ENCODE results near the gene SPATA16.

SPATA16 gene

DNA sequence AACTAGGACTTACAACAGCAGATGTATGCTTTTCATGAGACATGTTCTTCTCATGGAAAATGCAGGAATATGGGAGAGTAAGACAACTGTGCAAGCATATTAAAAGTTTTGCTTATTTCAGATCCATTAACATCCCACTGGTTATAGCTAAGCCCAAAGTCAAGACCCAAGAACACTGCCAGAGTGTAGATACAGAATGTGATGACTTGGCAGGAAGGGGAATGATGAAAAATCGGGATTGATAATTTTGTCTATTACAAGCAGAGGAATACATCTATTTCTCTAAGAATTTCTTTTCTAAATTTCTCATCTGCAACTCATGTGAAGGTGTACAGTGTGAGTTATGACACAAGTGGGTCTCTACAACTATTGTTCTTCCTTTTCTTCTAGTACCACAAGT is 76.4 kb downstream of the SPATA16 start:
- Histone ChIP-seq H3K36me3 (ENCODE audit: control insufficient read depth, insufficient read depth, low read length) (no peaks in the 10 kb centered on the region), H3K4me1 (ENCODE audit: control insufficient read depth, insufficient read depth, low read length) (peaks cover 12% of the 10 kb centered on the region), H3K4me3 (ENCODE audit: low read depth, low read length) (no peak overlapping the region), H3K27me3 (ENCODE audit: control insufficient read depth, insufficient read depth, low read length) (no peaks in the 10 kb centered on the region), H3K9me3 (ENCODE audit: control insufficient read depth, insufficient read depth, low read depth, low read length) (no peaks in the 10 kb centered on the region), H3K9ac (ENCODE audit: low read length) (no peak overlapping the region), H3K27ac (ENCODE audit: low read depth, low read length) (no peak overlapping the region)

DNA sequence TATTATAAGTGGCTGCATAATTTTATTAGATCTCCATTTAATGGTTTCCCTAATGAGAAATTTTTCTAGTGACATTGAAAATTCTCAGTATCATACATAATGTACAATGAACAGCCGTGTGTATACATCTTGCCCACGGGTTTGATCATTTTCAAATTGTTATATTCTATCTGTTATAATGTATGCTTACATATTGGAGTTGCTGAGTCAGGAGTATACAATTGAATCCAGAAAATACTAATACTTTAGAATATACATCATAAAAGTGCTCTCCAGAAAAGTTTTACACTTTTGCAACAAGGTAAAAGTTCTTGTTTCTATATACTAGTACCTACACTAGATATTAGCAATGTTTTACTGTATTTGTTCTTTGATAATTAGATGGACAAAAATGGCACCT is 82.8 kb downstream of the SPATA16 start:
- H3K27me3 ChIP-seq (ENCODE audit: control insufficient read depth, insufficient read depth, low read length), result no peaks in the 10 kb centered on the region
- H3K9ac ChIP-seq (ENCODE audit: low read length), result no peak overlapping the region
- H3K36me3 ChIP-seq (ENCODE audit: control insufficient read depth, insufficient read depth, low read length), result no peaks in the 10 kb centered on the region
- no peaks in the 10 kb centered on the region for H3K9me3 ChIP-seq (ENCODE audit: control insufficient read depth, insufficient read depth, low read depth, low read length)
- no peak overlapping the region for H3K27ac ChIP-seq (ENCODE audit: low read depth, low read length)
- H3K4me3 ChIP-seq (ENCODE audit: low read depth, low read length), result no peak overlapping the region
- H3K4me1 ChIP-seq (ENCODE audit: control insufficient read depth, insufficient read depth, low read length), result no peaks in the 10 kb centered on the region

DNA sequence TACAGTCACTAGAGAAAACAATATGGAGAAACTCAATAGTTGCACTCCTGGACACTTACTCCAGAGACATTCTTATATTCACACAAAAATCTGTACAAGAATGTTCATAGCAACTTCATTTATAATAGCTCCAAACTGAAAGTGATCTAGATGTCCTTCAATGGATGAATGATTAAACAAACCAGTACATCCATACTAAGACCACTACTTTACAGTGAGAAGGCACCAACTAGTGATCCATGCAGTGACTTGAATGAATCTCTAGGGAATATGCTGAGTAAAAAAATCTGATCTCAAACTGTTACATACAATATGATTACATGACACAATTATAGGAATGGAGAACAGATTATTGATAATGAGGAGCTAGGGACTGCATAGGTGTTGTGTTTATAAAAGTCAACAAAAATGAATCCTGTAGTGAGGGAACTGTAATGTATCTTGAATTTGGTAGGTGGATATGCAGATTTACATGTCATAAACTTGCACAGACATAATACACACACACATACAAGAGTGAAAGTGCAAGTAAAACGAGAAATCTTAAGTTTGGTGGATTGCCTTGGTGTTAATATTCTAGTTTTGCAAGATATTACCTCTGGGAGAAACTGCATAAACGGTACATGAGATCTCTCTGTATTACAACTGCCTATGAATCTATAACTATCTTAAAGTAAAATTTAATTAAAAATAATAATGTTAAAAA is 85.7 kb downstream of the SPATA16 start:
- H3K9ac ChIP-seq (ENCODE audit: low read length), result no peak overlapping the region
- H3K9me3 ChIP-seq (ENCODE audit: control insufficient read depth, insufficient read depth, low read depth, low read length), result no peaks in the 10 kb centered on the region
- H3K36me3 ChIP-seq (ENCODE audit: control insufficient read depth, insufficient read depth, low read length), result no peaks in the 10 kb centered on the region
- no peaks in the 10 kb centered on the region for H3K4me1 ChIP-seq (ENCODE audit: control insufficient read depth, insufficient read depth, low read length)
- H3K27ac ChIP-seq (ENCODE audit: low read depth, low read length), result no peak overlapping the region
- no peak overlapping the region for H3K4me3 ChIP-seq (ENCODE audit: low read depth, low read length)
- no peaks in the 10 kb centered on the region for H3K27me3 ChIP-seq (ENCODE audit: control insufficient read depth, insufficient read depth, low read length)

DNA sequence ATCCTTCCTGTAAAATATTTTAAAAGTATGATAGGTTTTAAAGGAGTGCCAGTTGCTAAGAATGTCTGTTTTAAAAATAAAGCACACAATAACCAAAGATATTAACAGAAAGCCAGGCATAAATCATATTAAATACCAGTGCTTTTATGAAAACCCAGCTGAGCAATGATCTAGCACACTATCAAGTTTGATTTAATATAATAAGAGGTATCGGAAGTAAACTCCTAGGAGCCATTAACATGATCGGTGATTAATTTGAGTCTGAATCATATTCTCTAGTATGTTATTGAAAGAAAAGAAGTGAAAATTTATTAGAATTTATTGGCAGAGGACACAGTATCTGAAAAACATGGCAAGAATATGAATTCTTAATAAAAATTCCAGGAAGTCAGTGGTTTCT is 91.7 kb downstream of the SPATA16 start:
- no peaks in the 10 kb centered on the region for H3K4me1 ChIP-seq (ENCODE audit: control insufficient read depth, insufficient read depth, low read length)
- no peak overlapping the region for H3K4me3 ChIP-seq (ENCODE audit: low read depth, low read length)
- H3K27me3 ChIP-seq (ENCODE audit: control insufficient read depth, insufficient read depth, low read length), result no peaks in the 10 kb centered on the region
- no peaks in the 10 kb centered on the region for H3K9me3 ChIP-seq (ENCODE audit: control insufficient read depth, insufficient read depth, low read depth, low read length)
- no peak overlapping the region for H3K9ac ChIP-seq (ENCODE audit: low read length)
- H3K27ac ChIP-seq (ENCODE audit: low read depth, low read length), result no peak overlapping the region
- H3K36me3 ChIP-seq (ENCODE audit: control insufficient read depth, insufficient read depth, low read length), result no peaks in the 10 kb centered on the region

DNA sequence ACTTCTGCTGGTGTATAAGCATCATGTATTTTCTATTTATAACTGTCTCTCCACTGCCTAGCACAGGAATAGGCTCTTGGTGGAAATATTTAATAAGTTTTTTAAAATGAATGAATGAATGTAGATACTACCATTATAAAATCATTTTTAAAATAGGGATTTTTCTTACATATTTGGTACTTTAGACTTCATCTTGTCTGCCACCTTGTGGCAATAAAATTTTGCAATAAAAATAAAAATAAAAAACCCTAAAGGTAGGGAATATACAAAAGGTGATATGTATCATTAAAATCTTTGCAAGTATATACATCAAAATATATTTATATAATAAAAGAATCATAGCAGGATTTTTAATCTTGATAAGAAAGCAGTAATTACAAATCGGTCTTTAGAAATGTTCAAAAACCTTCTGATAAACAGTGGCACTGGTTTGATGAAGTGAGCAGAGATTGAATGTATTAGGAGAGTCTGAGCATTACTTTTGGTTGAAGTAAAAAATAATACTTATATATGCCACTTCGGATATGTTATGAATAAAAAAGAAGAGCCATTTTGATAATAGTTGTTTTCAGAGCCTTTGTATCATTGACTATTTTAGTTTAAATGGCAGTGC is 95.2 kb downstream of the SPATA16 start:
- H3K27me3 ChIP-seq (ENCODE audit: control insufficient read depth, insufficient read depth, low read length), result no peaks in the 10 kb centered on the region
- no peak overlapping the region for H3K4me3 ChIP-seq (ENCODE audit: low read depth, low read length)
- H3K27ac ChIP-seq (ENCODE audit: low read depth, low read length), result no peak overlapping the region
- H3K36me3 ChIP-seq (ENCODE audit: control insufficient read depth, insufficient read depth, low read length), result no peaks in the 10 kb centered on the region
- H3K4me1 ChIP-seq (ENCODE audit: control insufficient read depth, insufficient read depth, low read length), result no peaks in the 10 kb centered on the region
- H3K9me3 ChIP-seq (ENCODE audit: control insufficient read depth, insufficient read depth, low read depth, low read length), result no peaks in the 10 kb centered on the region
- no peak overlapping the region for H3K9ac ChIP-seq (ENCODE audit: low read length)

DNA sequence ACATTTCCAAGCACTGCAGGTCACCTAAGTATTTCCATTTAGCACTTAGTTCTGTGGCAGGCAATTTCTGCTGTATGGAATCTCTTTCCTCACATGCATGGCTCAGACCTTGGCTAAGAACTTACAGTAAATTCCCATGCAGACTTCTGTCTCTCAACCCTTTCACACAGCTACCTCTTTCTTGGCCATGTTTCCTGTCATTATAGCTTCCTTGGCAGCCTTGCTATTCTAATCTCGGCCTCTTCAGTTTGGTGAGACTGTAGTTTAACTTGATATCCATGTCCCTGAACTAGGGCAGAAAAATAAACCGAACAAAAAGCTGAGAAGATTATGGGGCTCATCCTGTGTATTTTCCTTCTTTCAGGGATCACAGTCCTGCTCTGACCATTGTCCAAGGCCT is 96.0 kb downstream of the SPATA16 start:
- no peak overlapping the region for H3K27ac ChIP-seq (ENCODE audit: low read depth, low read length)
- no peaks in the 10 kb centered on the region for H3K4me1 ChIP-seq (ENCODE audit: control insufficient read depth, insufficient read depth, low read length)
- H3K36me3 ChIP-seq (ENCODE audit: control insufficient read depth, insufficient read depth, low read length), result no peaks in the 10 kb centered on the region
- H3K9ac ChIP-seq (ENCODE audit: low read length), result no peak overlapping the region
- no peaks in the 10 kb centered on the region for H3K27me3 ChIP-seq (ENCODE audit: control insufficient read depth, insufficient read depth, low read length)
- no peaks in the 10 kb centered on the region for H3K9me3 ChIP-seq (ENCODE audit: control insufficient read depth, insufficient read depth, low read depth, low read length)
- H3K4me3 ChIP-seq (ENCODE audit: low read depth, low read length), result no peak overlapping the region

DNA sequence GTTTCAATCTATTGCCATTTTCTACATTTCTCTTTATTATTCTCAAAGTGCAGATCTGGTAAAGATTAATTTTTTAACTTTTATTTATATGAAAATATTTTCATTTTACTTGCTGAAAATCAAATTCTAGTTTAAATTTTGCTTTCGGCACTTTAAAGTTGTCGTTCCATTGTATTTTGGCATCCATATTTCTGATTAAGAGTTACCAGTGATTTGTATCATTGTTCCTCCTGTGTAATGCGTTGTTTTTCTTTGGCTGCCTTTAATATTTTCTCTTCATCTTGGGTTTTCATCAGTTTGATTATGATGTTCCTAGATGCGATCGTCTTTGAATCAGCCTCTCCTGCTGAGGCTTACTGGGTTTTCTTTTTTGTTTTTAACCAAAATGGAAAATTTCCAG is 97.3 kb downstream of the SPATA16 start:
- Histone ChIP-seq H3K9ac (ENCODE audit: low read length) (no peak overlapping the region), H3K36me3 (ENCODE audit: control insufficient read depth, insufficient read depth, low read length) (no peaks in the 10 kb centered on the region), H3K9me3 (ENCODE audit: control insufficient read depth, insufficient read depth, low read depth, low read length) (no peaks in the 10 kb centered on the region), H3K27me3 (ENCODE audit: control insufficient read depth, insufficient read depth, low read length) (no peaks in the 10 kb centered on the region), H3K4me1 (ENCODE audit: control insufficient read depth, insufficient read depth, low read length) (no peaks in the 10 kb centered on the region), H3K4me3 (ENCODE audit: low read depth, low read length) (no peak overlapping the region), H3K27ac (ENCODE audit: low read depth, low read length) (no peak overlapping the region)

DNA sequence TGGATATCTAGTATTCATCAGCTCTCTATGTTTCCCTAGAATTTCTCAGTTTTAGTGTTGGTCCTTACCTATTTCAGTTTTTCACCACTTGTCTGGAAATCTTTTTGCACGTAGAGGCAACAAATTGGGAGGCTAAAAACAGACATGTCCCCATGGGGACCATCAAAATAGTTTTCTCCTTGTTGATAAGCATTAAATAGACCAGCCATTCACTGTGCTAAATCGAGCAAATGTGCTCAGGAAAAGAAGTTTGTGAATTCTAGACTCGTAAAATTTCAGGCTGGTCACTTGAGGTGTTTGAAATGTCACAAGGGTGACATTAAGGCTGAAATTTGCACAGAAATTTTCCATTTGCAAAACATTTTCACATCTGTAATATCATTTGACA is 102.6 kb downstream of the SPATA16 start:
- Histone ChIP-seq H3K4me1 (ENCODE audit: control insufficient read depth, insufficient read depth, low read length) (no peaks in the 10 kb centered on the region), H3K27ac (ENCODE audit: low read depth, low read length) (no peak overlapping the region), H3K4me3 (ENCODE audit: low read depth, low read length) (no peak overlapping the region), H3K9ac (ENCODE audit: low read length) (no peak overlapping the region), H3K9me3 (ENCODE audit: control insufficient read depth, insufficient read depth, low read depth, low read length) (no peaks in the 10 kb centered on the region), H3K36me3 (ENCODE audit: control insufficient read depth, insufficient read depth, low read length) (no peaks in the 10 kb centered on the region), H3K27me3 (ENCODE audit: control insufficient read depth, insufficient read depth, low read length) (no peaks in the 10 kb centered on the region)

DNA sequence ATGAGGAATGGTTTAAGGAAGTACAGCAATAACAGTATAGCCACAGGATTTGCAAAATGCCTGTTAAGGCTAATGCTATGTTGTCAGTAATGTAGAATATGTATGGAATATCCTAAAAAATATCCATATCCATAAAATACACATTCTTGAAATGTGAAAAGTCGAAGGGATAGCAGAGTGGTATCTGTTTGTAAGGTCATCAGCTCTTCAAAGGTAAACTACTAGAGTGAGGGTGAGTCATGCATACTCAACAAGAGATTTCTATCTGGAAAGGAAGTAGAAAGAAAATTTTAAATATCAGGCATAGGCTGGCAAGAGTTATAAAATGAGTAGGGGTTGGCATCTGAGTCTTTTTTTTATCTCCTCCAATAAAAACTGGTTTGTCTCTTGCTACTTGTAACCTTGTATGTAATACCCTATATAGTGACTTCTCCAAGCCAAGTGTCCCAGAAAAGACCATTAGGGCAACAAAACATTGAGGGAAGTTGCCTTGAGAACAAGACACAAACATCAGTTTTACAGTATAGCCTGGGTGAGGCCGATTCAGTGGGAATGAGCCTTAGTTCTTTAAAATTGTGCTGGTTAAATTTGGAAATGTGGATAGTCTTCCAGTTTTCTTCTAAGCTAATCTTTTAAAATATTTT is 103.1 kb downstream of the SPATA16 start:
- no peak overlapping the region for H3K9ac ChIP-seq (ENCODE audit: low read length)

DNA sequence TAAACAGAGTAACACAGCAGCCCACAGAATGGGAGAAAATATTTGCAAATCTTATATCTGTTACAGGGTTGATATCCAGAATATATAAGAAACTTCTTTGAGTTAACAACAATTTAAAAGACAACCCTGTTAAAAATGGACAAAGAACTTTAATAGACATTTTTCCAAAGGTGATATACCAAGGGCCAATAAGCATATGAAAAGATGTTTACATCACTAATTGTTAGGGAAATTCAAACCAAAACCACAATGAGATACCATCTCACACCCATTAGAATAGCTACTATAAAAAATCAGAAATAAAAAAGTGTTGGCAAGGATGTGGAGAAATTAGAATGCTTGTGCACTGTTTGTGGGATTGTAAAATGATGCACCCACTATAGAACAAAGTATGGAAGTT is 110.8 kb downstream of the SPATA16 start:
- no peak overlapping the region for H3K4me3 ChIP-seq (ENCODE audit: low read depth, low read length)
- no peaks in the 10 kb centered on the region for H3K36me3 ChIP-seq (ENCODE audit: control insufficient read depth, insufficient read depth, low read length)
- no peak overlapping the region for H3K9ac ChIP-seq (ENCODE audit: low read length)
- no peaks in the 10 kb centered on the region for H3K27me3 ChIP-seq (ENCODE audit: control insufficient read depth, insufficient read depth, low read length)
- no peak overlapping the region for H3K27ac ChIP-seq (ENCODE audit: low read depth, low read length)
- H3K4me1 ChIP-seq (ENCODE audit: control insufficient read depth, insufficient read depth, low read length), result no peaks in the 10 kb centered on the region
- H3K9me3 ChIP-seq (ENCODE audit: control insufficient read depth, insufficient read depth, low read depth, low read length), result no peaks in the 10 kb centered on the region

More for the DNA sequence above, 103.1 kb downstream of the SPATA16 start:
- Histone ChIP-seq H3K9me3 (ENCODE audit: control insufficient read depth, insufficient read depth, low read depth, low read length) (no peaks in the 10 kb centered on the region), H3K4me1 (ENCODE audit: control insufficient read depth, insufficient read depth, low read length) (no peaks in the 10 kb centered on the region), H3K36me3 (ENCODE audit: control insufficient read depth, insufficient read depth, low read length) (no peaks in the 10 kb centered on the region), H3K27me3 (ENCODE audit: control insufficient read depth, insufficient read depth, low read length) (no peaks in the 10 kb centered on the region), H3K27ac (ENCODE audit: low read depth, low read length) (no peak overlapping the region), H3K4me3 (ENCODE audit: low read depth, low read length) (no peak overlapping the region)

DNA sequence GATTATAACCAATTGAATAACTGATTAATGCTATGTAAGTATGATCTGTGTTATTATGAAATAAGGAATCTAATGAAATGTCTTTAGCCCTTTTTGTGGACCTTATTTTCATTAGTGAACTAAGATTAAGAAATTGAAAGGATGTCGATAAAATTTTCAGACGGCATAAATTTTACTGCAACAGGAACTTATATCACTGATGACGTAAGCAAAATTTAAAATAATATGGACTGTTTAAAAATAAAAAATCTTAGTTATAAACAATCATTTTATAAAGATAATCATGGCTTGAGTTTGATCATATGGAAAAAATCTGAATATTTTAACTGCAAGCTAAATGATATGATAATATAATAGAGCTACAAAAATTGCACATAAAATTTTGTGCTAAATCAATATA is 112.7 kb downstream of the SPATA16 start:
- H3K36me3 ChIP-seq (ENCODE audit: control insufficient read depth, insufficient read depth, low read length), result no peaks in the 10 kb centered on the region
- H3K4me1 ChIP-seq (ENCODE audit: control insufficient read depth, insufficient read depth, low read length), result no peaks in the 10 kb centered on the region
- H3K9me3 ChIP-seq (ENCODE audit: control insufficient read depth, insufficient read depth, low read depth, low read length), result no peaks in the 10 kb centered on the region
- no peak overlapping the region for H3K27ac ChIP-seq (ENCODE audit: low read depth, low read length)
- no peak overlapping the region for H3K4me3 ChIP-seq (ENCODE audit: low read depth, low read length)
- no peak overlapping the region for H3K9ac ChIP-seq (ENCODE audit: low read length)
- no peaks in the 10 kb centered on the region for H3K27me3 ChIP-seq (ENCODE audit: control insufficient read depth, insufficient read depth, low read length)

Data from HUES6 (cell line).